TTC549 (cell line): ENCODE data around the gene EPHA1.

ENCODE experiments used
- FAIRE-seq: peaks from 2 replicates; lab custom pipeline; 2012; peaks lifted over from hg19 to GRCh38; lab: Jason Lieb, UNC

EPHA1 gene

DNA sequence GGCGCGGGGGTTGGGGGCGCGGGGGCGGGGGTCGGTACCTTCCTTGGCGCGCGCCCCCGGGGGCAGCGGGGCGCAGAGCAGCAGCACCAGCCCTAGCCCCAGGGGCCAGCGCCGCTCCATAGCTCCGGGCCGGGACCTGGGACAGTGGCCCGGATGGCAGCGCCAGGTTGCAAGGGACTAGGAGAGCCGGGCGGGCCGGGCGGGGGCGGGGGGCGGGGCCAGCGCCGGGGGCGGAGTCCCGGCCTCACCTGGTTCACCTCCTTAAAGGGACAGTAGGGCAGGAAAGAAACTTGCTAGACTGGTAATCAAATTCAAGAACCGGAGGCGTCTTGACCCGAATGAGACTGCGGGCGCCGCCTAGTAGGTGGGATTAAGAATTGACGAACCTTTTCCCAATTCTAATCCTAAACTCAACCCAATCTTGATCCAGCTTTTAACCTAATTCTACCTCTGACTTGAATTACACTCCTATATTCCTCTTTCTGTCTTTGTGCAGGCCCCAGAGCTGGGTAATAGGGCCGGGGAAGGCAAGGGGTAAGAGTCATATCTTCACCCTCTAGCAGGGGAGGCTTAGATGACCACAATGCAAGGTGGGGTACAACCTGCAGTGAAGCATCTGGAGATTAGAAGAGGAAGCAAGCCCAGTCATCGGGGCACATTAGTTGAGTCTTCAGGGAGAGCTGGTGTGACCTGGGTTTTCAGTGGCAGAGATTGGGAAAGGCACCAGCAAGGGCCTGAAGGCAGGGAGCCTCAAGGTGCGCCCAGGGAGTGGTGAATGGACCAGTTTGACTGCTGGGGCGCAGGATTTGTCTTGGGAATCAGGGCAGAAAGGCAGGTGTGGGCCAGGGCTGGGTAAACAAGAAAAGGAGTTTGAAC lies at the start of gene EPHA1:
TSS of gene EPHA1 (minus strand) at position 171 of the 876 bp plus-strand sequence. CDS start at position 120, 51 bp downstream.
- no peak for FAIRE-seq

DNA sequence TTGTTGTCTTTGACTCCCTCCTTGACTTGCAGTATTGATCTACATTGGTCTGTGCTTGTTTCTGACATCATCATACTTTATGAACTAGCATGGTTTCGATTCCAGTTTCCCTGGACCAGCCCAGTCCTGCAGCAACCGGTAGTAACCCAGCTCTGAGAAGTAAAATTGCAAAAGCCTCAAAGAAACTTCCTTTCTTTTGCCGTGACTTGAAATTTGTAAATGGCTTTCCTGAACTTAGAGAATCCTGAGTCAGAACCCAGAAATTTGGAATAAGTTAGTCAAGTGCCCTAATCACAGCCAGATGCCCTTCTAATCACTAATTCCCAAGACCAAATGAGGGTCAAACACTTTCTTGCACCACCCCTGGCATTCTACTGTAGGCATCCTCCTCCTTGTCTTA lies 49.6 kb upstream of the EPHA1 start:
- no peak for FAIRE-seq

DNA sequence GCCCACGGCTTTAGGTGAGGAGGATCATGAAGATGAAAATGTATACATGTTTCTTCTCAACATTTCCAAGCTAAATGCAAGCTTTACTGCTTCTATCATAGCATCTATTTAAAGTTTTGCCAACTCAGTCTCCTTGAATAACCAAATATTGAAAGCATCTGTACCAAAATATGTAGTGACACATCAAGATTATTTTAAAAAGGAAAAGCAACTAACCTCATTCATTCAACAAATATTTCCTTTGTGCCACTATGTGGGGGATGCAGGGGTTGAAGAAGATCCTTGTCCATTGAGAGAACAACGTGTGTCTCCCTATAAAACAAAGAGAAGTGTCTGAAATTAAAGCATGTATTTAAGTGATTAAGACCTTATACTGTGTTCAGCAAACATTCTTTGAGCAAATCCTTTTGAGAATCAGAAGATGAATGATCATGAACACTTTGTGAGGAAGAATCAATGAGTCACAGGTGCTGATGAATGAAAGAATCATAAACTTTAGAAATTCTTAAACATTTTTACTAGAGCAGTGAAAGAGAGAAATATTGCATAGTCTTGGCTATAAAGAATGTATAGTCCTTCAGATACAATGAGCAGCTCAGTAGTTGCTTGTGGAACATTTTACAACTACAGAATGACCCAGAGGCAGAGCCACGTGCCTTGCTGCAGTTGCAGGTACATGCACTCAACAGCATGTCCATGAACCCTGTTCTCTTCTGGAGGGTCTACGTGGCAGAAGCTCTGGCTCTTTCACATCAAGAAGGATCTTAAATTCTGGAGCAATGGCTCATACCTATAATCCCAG lies 48.5 kb upstream of the EPHA1 start:
- no peak for FAIRE-seq

DNA sequence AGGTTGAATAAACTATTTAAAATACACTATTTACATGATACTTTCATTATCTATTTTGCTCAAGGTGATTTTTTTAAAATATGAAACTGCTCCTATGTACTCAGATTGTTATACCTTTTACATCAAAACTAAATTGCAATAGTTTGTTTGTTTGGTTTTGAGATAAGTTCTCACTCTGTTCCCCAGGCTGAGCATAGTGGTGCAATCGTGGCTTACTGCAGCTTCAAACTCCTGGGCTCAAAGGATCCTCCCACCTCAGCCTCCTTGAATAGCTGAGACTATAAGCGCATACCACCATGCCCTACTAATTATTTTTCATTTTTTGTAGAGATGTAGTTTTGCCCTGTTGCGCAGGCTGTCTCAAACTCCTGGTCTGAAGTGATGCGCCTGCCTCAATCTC lies 47.3 kb upstream of the EPHA1 start:
- FAIRE-seq, result no peak

DNA sequence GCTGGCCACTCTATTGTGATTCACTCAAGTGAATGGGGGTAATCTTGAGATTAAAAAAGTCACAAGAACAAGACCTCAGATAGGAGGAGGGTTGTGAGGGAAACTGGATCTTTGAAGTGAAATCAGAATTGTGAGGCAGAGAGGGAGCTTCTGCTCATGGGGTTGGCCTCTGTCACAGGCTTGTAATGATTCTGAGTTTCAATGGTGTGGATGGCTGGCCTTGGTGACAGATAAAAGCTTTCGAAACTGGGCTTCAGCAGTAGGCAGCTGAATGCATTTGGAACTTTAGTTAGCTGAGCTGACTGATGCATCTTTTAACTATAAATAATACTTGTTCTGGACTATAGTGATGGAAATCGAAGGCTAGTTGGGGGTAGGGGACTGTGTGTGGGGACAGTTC lies 46.8 kb upstream of the EPHA1 start:
- FAIRE-seq, result no peak

DNA sequence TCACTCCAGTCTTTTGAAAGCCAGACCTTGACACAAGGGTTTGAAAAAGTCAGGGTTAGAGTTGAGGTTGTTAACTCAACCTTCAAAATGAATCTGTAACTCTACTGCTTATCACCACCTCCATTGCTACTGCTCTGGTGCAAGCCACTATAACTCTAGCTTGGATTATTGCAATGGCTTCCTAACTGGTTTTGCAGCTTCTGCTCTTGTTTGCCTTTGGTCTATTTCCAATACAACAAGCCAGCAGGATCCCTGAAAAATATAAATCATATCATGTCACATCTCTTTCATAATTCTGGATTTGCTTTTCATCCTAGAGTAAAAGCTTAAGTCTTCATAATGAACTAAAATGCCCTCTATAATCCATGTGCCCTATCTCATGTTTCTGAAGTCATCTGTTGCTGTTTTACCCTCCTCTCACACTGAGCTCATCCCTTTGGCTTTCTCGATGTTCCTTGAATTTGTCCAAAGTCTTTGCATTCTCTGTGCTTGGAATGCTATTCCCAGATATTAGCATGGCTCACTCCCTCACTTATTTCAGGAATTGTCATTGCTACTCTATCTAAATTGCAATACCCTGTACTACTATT lies 45.5 kb upstream of the EPHA1 start:
- no peak for FAIRE-seq

DNA sequence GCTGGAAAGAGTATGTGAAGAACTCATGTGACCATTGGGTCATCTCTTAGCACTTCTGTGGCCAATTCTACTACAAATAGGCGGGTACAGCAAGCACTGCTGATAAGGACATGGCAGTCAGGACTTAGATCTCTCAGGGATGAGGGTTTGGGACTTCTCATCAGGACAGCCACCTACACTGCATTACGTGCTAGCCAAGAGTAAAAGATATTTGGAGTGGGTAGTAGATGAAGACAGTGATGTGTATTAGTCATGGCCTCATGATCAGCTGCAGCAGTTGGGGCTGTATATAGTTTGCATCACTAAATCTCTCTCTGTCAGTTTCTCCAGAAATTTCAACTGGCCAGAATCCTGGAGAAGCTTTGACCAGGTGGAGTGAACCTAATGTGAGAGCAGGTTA lies 43.8 kb upstream of the EPHA1 start:
- no peak for FAIRE-seq

DNA sequence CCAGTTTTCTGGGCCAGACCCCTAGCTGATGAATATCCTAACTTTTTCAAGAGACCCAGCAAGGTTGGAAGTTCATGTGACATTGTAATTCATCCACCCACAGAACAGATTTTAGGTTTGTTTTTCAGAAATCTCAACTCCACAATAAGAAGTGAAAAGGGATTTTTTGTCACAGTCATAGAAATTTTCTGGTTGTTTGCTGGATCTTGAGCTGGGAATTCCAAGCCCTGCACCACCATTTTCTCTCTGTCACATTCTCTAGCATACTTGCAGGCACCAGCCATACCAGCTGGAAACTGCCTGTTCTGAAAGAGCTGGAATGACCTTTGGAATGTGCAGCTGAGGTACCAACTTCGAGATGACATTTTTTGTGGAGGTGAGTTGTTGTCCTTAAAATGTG lies 43.1 kb upstream of the EPHA1 start:
- no peak for FAIRE-seq

DNA sequence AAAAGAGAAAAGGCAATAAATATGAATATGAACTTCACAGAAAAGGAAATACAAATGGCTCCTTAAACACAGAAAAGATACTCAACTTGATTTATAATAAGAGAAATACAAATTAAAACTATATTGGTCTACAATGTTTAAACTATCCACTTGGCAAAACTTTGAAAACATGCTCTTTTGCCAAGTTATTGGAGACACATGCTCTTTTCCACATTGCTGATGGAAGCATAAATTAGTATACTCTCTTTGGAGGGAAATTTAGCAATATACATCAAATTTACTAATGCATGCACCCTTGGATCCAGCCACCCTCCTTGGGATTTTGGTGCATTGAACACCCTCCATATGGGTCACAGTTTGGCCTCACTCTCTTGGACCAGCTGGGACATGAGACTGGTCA lies 42.5 kb upstream of the EPHA1 start:
- no peak for FAIRE-seq

DNA sequence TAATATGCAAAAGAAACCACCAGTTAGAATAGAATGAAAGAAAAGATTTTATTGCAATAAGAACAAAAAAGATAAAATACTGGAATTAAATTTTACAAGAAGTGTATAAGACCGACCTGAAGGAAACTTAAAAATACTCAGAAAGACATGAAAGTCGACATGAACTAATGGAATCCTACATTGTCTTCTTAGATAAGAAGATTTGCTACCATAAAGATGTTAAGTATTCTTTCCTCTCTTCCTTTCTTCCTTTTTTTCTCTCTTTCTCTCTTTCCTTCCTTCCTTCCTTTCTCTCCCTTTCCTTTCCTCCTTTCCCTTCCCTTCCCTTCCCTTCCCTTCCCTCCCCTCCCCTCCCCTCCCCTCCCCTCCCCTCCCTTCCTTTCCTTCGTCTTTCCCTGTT lies 41.1 kb upstream of the EPHA1 start:
- no peak for FAIRE-seq

DNA sequence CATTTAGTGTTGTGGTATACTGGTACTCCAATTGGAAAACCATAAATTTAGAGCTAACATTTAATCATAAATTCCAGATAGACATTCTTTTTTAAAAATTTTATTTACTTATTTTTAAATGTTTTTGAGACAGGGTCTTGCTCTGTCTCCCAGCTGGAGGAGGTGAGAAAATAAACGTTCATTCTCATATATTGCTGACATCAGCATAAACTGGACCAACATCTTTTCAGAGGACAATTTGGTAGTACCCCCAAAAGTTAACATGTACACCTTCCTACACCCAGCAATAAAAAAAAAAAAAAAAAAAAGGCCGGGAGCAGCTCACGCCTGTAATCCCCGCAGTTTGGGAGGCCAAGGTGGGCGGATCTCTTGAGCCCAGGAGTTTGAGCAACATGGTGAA lies 39.8 kb upstream of the EPHA1 start:
- no peak for FAIRE-seq

DNA sequence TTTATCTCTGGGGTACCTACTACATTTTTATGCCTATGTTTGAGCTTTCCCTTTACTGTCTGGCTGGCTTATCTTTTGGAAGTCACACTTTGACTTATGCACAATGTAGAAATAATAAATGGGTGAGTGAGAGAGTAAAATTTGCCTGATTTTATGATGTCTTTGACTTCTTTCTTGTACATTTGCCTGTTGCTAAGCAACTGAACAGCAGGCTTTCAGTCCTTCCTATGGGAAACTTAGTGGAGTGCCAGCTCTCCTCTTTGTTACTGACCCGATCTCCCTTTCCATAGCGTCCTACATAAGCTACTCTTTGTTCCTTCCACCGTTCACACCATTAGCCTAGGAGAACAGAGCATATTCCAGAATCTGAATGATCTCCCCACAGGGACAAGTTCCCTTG lies 38.8 kb upstream of the EPHA1 start:
- FAIRE-seq, result no peak

DNA sequence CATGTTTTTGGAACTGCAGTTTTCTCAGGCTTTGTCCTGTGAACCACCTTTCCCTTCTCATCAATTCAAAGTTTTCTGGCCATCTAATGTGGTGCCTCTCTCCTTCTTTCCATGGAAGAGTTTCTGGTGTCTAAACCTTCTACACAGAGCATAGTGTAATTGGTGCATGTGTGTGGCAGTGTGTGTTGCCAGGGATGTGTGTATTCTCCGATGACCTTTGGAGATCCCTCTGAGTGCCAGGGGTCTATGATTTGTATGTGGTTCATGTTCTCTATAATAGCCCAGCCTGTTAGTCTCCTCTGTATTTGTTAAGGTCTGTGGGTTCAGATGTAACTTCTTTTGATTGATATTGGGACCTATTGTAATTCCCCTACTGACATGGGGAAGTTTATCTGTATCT lies 36.1 kb upstream of the EPHA1 start:
- no peak for FAIRE-seq

DNA sequence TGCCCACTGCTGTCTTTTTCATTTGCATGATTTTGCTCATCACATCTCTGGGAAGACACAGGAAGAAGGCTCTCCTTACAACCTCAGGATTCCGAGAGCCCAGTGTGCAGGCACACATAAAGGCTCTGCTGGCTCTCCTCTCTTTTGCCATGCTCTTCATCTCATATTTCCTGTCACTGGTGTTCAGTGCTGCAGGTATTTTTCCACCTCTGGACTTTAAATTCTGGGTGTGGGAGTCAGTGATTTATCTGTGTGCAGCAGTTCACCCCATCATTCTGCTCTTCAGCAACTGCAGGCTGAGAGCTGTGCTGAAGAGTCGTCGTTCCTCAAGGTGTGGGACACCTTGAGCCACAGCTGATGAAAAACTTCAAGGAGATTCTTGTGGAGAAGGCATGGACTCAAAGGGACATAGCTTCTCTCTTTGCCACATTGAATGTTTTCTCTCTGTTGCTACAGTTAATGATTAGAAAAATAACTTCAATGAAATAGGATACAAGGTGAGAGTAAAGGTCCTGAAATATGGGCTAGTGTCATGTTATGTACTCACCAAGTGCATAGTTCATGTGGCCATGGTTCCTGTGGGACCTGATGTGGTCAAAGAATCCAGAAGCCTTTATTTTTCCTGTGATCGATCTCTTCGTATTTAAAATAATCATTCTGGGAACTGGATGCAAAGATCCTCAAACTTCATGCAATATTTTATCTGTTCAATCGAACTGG lies 35.6 kb upstream of the EPHA1 start:
- no peak for FAIRE-seq

DNA sequence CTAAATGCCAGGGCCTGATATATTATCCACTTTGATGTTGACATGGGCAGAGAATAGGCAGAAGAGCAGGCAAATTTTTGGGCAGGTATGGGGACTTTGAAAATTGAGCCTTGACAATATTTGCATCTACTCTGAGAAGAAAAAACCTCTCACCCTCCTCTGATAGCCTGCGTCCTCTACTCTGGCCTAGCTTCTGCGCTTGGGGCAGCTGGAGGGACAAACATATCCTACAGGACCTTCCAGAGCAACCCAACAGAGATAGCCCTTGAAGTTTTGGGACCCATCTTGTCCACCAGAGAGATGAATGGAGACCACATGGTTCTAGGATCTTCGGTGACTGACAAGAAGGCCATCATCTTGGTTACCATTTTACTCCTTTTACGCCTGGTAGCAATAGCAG lies 34.5 kb upstream of the EPHA1 start, which contains the start of gene TAS2R60:
TSS of gene TAS2R60 (plus strand) at position 301 of the 400 bp plus-strand sequence. CDS start at position 301, 0 bp downstream.
- FAIRE-seq, result no peak

DNA sequence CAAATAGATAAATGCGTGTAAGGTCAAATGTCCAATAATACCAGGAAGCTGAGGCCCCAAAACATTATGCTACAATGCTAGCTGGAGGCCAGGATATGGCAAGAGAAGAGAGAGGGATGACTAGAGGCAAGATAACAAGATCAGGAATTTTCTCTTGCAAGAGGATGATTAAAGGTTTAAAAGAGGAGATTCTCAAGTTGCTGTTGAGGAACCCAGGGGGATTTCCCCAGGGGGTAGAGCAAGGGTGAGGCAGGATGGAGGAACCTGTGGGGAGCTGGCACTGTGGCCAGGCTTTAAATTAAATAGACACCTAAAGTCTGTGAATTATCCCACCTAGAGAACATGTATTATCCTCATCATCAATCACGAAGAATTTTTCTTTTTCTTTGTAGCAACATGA lies 31.2 kb upstream of the EPHA1 start:
- no peak for FAIRE-seq

DNA sequence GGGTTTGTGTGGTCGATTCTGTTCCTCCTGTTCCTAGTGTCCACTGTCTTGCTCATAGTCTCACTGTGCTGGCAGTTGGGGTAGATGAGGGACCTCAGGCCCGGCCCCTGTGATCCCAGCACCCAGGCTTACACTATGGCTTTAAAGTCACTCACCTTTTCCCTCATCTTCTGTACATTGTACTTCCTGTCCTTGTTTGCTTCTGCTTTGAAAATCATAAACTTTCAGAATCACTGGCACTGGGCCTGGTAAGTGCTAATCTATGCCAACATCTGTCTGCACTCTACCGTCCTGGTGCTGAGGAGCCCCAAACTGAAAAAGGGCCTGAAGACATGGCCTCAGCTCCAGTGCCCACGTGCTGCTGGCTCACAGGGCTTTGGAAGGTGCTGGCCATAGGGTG lies 28.9 kb upstream of the EPHA1 start:
- no peak for FAIRE-seq

DNA sequence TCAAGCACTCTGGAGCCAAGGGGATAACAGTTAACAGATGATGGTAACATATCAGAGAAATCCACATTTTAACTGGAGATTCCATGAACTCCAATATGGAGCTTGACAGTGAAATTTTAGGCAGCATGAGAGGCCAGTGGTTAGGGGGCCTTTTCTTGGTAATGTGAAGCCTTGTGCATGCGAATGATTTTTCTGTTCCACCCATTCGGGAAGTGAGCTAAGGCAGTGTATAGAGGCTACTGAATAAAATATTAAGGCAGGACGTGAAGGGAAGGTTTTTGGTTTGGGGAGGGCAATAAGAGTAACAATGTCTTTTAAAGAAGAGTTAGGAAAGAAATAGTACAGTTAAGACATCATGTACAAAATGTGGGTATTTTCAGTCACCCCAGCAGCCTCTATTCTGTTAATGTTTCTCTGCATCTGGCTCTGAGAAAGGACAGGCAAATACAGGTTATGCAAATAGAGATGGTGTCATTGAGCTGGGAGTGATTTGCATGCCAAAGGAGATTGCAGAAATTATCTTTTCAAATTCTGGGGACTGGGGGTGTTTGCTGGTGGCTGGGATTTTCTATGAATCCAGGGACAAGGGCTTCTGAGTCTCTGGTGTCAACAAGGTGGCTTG lies 27.8 kb upstream of the EPHA1 start:
- no peak for FAIRE-seq

DNA sequence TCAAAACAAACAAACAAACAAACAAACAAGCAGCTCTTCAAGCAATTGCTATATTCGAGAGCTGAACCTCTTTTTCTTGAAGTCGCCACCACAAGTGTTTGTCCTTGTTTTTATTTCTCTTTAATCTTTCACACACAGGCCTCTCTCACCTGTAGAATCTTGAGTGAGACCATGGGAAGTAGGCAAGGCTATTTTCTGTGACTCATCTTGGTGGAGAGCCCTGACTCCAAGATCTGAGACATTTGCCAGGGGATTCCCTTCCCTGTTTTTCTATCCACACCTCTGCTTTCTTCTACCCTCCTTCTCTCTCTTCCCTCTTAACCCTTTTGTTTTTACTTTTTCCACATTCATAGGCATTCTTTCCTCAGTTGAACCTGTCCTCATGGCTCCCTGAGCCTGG lies 26.6 kb upstream of the EPHA1 start:
- no peak for FAIRE-seq

DNA sequence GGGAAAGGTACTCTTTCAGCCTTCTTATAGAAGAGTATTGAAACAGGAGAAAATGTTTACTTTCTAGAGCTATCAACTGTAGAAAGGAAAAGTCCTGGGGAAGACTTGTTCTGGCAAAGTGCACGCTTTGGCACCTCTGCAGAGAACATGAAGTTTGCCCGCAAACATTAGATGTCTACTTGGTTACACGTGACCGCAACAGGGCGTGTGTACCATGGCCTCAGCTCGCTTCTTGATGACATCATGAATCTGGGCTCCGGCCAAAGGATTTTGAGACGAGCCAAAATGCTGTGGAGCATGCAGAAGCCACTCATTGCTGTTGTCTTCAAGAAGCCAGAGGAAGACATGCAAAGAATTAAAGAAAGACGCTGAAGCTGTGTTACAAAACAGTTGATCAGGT lies 26.0 kb upstream of the EPHA1 start:
- FAIRE-seq, result no peak

DNA sequence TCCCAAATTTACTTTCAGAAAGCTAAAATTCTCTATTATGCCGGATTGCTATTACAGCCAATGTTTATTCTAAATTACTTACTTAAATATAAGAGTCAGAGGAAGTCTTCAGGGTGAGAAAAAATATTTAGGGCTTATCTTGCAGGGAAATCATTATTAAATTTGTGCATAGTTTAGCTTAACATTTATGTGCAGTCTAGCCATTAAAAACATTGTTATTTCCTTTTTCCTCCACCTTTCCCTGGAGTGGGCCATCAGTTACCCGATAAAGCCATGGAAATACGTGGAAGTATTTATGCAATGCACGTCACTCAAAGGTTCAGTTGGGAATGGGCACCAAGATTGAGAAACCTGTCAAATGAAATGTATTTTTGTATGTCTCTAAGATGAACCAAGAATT lies 25.1 kb upstream of the EPHA1 start:
- FAIRE-seq, result no peak

DNA sequence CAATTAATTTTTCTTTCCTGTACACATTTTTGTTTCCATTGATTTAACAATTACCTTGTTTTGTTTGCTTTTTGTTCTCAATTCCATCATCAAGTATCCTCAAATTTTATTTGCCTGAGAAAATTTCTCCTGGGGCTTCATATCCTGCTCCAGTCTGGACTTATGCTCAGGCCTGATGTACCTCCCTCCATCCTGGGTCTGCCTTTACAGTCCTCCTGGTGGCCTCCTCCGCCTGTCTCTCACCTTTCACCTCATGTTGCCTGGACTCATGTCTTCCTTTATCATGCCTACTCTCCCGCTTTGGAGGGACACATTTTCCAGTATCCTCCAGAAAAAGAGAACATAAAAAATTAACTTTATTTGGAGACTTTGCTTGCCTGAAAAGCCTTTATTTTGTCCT lies 22.5 kb upstream of the EPHA1 start:
- FAIRE-seq, result no peak
